Transverse colon (tissue), 4 donors: ENCODE data around the gene UTP11.

Source experiments
- POLR2AphosphoS5 ChIP-seq, 3 donors: sonication (generic); formaldehyde crosslinking; IDR thresholded peaks; one replicate each; pipeline ENCODE4 v1.6.1; 2016; ENCODE audit warnings: antibody characterized with exemption in 3 of 3
- TF ChIP-seq, protein P1 (sequence below), 5 experiments: fragments of 200-600 bp in 3 of 5; fragments of 450-650 bp in 2 of 5; sonication (generic) in 3 of 5; IDR thresholded peaks; 1 replicate in 2 of 5; 2 replicates in 3 of 5; pipeline ENCODE4 v1.5.1; 2016 to 2017; ENCODE audit warnings: antibody characterized with exemption in 5 of 5, inconsistent platforms in 3 of 5, mild to moderate bottlenecking in 2 of 5, moderate library complexity in 1 of 5

DNA sequence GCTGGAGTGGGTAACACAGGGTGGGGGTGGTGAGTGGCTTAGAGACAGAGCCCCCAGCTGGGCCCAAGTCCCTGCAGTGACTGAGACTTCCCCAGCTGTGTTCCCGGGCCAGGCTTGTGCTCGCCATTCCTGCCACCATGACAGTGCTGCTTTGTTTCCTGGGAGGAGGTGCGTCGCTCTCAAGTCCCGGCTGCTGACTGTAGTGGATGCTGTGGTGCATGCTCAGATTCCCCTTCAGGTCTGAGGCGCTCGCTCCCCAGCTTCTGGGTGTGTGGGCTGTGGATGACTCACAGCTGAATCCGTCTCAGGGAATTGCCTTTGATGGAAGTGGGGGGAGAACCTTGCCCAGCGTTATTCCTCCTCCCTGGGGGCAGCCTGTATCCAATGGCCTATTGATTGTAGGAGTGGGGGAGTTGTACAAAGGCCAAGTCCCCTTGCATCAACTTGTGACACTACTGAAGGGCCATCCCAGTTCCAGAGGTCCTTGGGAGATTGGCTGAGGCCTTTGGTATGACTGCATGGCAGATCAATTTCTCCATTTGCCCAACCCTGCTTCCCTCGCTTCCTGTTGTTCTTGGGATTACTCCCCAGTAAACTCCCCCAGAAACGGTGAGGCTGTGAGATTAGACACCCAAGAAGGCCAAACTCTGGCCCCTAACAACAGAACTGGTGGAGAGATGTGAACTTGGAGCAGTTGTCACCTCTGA, 51.8 kb downstream of the UTP11 start:
- TF ChIP-seq POLR2AphosphoS5 (IDR thresholded peaks at IDR 0.05): no peak
- TF ChIP-seq, protein P1, sequence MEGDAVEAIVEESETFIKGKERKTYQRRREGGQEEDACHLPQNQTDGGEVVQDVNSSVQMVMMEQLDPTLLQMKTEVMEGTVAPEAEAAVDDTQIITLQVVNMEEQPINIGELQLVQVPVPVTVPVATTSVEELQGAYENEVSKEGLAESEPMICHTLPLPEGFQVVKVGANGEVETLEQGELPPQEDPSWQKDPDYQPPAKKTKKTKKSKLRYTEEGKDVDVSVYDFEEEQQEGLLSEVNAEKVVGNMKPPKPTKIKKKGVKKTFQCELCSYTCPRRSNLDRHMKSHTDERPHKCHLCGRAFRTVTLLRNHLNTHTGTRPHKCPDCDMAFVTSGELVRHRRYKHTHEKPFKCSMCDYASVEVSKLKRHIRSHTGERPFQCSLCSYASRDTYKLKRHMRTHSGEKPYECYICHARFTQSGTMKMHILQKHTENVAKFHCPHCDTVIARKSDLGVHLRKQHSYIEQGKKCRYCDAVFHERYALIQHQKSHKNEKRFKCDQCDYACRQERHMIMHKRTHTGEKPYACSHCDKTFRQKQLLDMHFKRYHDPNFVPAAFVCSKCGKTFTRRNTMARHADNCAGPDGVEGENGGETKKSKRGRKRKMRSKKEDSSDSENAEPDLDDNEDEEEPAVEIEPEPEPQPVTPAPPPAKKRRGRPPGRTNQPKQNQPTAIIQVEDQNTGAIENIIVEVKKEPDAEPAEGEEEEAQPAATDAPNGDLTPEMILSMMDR (IDR thresholded peaks at IDR 0.05): no peak
